A673 (cell line): ENCODE measurements around the gene APOBEC3A. TPM values are rescaled to one million over a fixed set of nuclear protein-coding genes. Genes with fewer than 3 reads are reported as not detected.
"Not testable (repeated sequence)": the region's sequence is repeated elsewhere in the genome, so short reads cannot be mapped to it uniquely, and the experiment has no call there.

Source experiments
- BruUV-seq: library from RNA; stranded (reverse); fragments of 400-500 nt; replicated peaks from 2 replicates; lab custom pipeline; 2021; lab: Mats Ljungman, UMichigan
- CTCF ChIA-PET: fragments of 300-600 bp; sonication (Branson Sonifier 250); formaldehyde crosslinking; loops from one replicate; lab custom pipeline; 2022; ENCODE audit warnings: antibody characterized with exemption; lab: Charles Lee
- POLR2A ChIA-PET: fragments of 300-600 bp; sonication (Branson Sonifier 250); formaldehyde crosslinking; loops from one replicate; lab custom pipeline; 2022; ENCODE audit warnings: antibody characterized with exemption; ENCODE audit not compliant: low non-redundant PET; lab: Charles Lee
- DNase-seq: peaks from one replicate; pipeline ENCODE4 v3.0.0-alpha.2; 2015; ENCODE audit warnings: low spot score
- H3K27ac ChIP-seq: fragments of 200-600 bp; sonication (generic); 2 replicates; pipeline ENCODE4 v1.5.1; 2016; ENCODE audit warnings: mixed run types, low read depth, mild to moderate bottlenecking, mixed read lengths, antibody characterized with exemption, low read length; ENCODE audit not compliant: poor library complexity, severe bottlenecking
- H3K27me3 ChIP-seq: fragments of 200-600 bp; sonication (generic); replicated peaks from 2 replicates; pipeline ENCODE4 v1.6.1; 2017; ENCODE audit warnings: mixed run types, low read depth, mild to moderate bottlenecking, mixed read lengths, antibody characterized with exemption, low read length; ENCODE audit not compliant: insufficient read depth, poor library complexity
- H3K36me3 ChIP-seq: fragments of 200-600 bp; sonication (generic); 2 replicates; pipeline ENCODE4 v1.6.1; 2016; ENCODE audit warnings: mixed run types, mild to moderate bottlenecking, mixed read lengths, antibody characterized with exemption, low read length; ENCODE audit not compliant: insufficient read depth, poor library complexity, severe bottlenecking
- H3K4me1 ChIP-seq: fragments of 200-600 bp; sonication (generic); 2 replicates; pipeline ENCODE4 v1.6.1; 2017; ENCODE audit warnings: mixed run types, mild to moderate bottlenecking, mixed read lengths, antibody characterized with exemption, low read length; ENCODE audit not compliant: insufficient read depth, poor library complexity, severe bottlenecking
- H3K4me3 ChIP-seq: fragments of 200-600 bp; sonication (generic); 2 replicates; pipeline ENCODE4 v1.5.1; 2016; ENCODE audit warnings: low read depth, mixed run types, mild to moderate bottlenecking, mixed read lengths, low read length; ENCODE audit not compliant: poor library complexity, severe bottlenecking
- H3K9me3 ChIP-seq: fragments of 200-600 bp; sonication (generic); 2 replicates; pipeline ENCODE4 v1.6.1; 2016; ENCODE audit warnings: mixed run types, low read depth, mild to moderate bottlenecking, mixed read lengths, antibody characterized with exemption, low read length; ENCODE audit not compliant: poor library complexity, severe bottlenecking
- CTCF ChIP-seq: fragments of 300-800, 200-600 bp; sonication (generic); conservative IDR thresholded peaks from 2 replicates; pipeline ENCODE4 v1.5.1; 2017; ENCODE audit warnings: low read depth, mild to moderate bottlenecking, antibody characterized with exemption, low read length, moderate library complexity, mixed read lengths
- EZH2 ChIP-seq: fragments of 200-600 bp; sonication (generic); IDR thresholded peaks from 2 replicates; pipeline ENCODE4 v1.6.1; 2017; ENCODE audit warnings: borderline replicate concordance, low read depth, mild to moderate bottlenecking, mixed read lengths, antibody characterized with exemption, low read length; ENCODE audit not compliant: poor library complexity, severe bottlenecking
- intact Hi-C: fragments of 100-400 bp; cut with micrococcal nuclease; formaldehyde crosslinking; loops from one replicate; pipeline ENCODE4 v1.10.0; 2022; ENCODE audit not compliant: unreplicated experiment
- total RNA-seq: library from RNA; stranded (reverse); gene quantifications from 2 replicates; pipeline ENCODE4 v1.2.3, GENCODE V29; 2021

APOBEC3A gene
- total RNA-seq, 1 experiment from 2014 or later, result not detected

- intact Hi-C loops, result no loop called here
- Histone ChIP-seq H3K9me3 (no peaks in the 10 kb centered on the region), H3K4me1 (peaks cover 9% of the 10 kb centered on the region), H3K36me3 (no peaks in the 10 kb centered on the region), H3K27ac (peak within 1 kb of the TSS; percentile 40), H3K4me3 (peak within 1 kb of the TSS; percentile 31), H3K27me3 (no peaks in the 10 kb centered on the region)
- peak; percentile 81 for DNase-seq
- CTCF ChIA-PET, result no interaction called here
- BruUV-seq, result TSS peak; percentile 34
- TF ChIP-seq EZH2 (no peak), CTCF (no peak)
- POLR2A ChIA-PET, result interaction anchor here (0.6 kb wide), 2 partner anchors 322 to 324 kb away, joined by 3 to 6 read pairs; no protein-coding TSS in a partner anchor
Measured at GRCh38 chr22:38981992-38982927, 24.9 kb downstream of the APOBEC3A start, which contains the start of gene APOBEC3B. Gene APOBEC3B (plus strand): TSS chr22:38982347. CDS start chr22:38982454, 107 bp downstream.

- Histone ChIP-seq H3K36me3 (no peaks in the 10 kb centered on the region), H3K9me3 (no peaks in the 10 kb centered on the region), H3K4me3 (no peak overlapping the region), H3K27me3 (no peaks in the 10 kb centered on the region), H3K27ac (no peak overlapping the region), H3K4me1 (peaks cover 9% of the 10 kb centered on the region)
- DNase-seq, result no peak
- BruUV-seq, result no TSS peak
- ChIA-PET CTCF (no interaction called here), POLR2A (no interaction called here)
- intact Hi-C loops, result no loop called here
- TF ChIP-seq EZH2 (no peak), CTCF (no peak)
Measured at GRCh38 chr22:38984224-38984623, 26.8 kb downstream of the APOBEC3A start.

DNA sequence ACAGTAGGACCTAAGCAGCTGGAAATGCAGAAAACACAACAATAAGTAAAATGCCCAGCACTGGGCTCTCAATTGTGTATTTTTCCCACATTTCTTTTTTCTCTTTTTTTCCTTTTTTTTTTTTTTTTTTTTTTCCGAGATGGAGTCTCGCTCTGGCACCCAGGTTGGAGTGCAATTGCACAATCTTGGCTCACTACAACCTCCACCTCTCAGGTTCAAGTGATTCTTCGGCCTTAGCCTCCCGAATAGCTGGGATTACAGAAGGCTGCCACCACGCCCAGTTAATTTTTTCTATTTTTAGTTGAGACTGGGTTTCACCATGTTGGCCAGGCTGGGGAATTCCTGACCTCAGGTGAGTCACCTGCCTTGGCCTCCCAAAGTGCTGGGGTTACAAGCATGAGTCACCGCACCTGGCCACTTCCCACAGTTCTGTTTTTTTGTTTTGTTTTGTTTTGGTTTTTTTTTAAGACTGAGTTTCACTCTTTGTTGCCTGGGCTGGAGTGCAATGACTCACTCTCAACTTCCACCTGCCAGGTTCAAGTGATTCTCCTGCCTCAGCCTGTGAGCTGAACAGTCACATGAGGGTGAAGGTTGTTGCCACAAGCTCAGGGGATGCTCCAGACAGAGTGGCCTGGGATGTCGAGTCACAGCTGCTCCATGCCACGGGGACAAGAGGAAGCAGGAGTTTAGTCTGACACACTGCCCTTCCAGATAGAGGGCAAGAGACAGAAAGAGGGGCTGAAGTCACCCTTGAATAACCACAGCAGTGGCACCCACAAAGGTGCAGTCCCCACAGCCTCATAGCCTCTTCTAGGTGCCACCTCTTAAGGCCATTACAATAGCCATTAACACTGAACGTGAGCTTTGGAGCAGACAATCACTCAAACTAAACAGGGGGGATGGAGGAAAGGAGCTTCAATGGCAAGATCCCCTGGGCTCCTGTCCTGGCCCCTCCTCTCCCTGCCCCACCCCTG lies 27.7 kb downstream of the APOBEC3A start:
- H3K27me3 ChIP-seq, H3K4me3 ChIP-seq, intact Hi-C loops, CTCF ChIA-PET, H3K9me3 ChIP-seq, POLR2A ChIA-PET, H3K4me1 ChIP-seq, H3K27ac ChIP-seq, DNase-seq, H3K36me3 ChIP-seq, BruUV-seq: not testable (repeated sequence)
